Measurements from ENCODE around the gene CENPW.

CENPW gene

GRCh38 chr6:126337323-126337722 is 2.6 kb upstream of the CENPW start:
- in situ Hi-C loops (cut with HindIII; ENCODE audit: low sequenced_read_pairs), result no loop called here
- TF ChIP-seq CTCF (IDR thresholded peaks at IDR 0.05; ENCODE audit: low read depth, low read length), result no peak
- H3K4me3 ChIP-seq (ENCODE audit: low read depth, low read length), result no peak overlapping the region
- DNase-seq (ENCODE audit: low read depth, low spot score), result no peak

- in situ Hi-C loops (cut with HindIII; ENCODE audit: low sequenced_read_pairs), result no loop called here
- DNase-seq (ENCODE audit: low read depth, low spot score), result no peak
- TF ChIP-seq CTCF (IDR thresholded peaks at IDR 0.05; ENCODE audit: low read depth, low read length), result no peak
- H3K4me3 ChIP-seq (ENCODE audit: low read depth, low read length), result peak overlapping the region; percentile 73
Observed at GRCh38 chr6:126341126-126341525, 1.2 kb downstream of the CENPW start.

GRCh38 chr6:126344181-126344580 is 4.3 kb downstream of the CENPW start:
- H3K4me3 ChIP-seq (ENCODE audit: low read depth, low read length), result no peak overlapping the region
- in situ Hi-C loops (cut with HindIII; ENCODE audit: low sequenced_read_pairs), result no loop called here
- no peak for DNase-seq (ENCODE audit: low read depth, low spot score)
- no peak for TF ChIP-seq CTCF (IDR thresholded peaks at IDR 0.05; ENCODE audit: low read depth, low read length)

- no peak overlapping the region for H3K4me3 ChIP-seq (ENCODE audit: low read depth, low read length)
- no peak for TF ChIP-seq CTCF (IDR thresholded peaks at IDR 0.05; ENCODE audit: low read depth, low read length)
- DNase-seq (ENCODE audit: low read depth, low spot score), result no peak
- in situ Hi-C loops (cut with HindIII; ENCODE audit: low sequenced_read_pairs), result no loop called here
Observed at GRCh38 chr6:126351960-126352359, 12.0 kb downstream of the CENPW start.

GRCh38 chr6:126352514-126352913 is 12.6 kb downstream of the CENPW start:
- no peak overlapping the region for H3K4me3 ChIP-seq (ENCODE audit: low read depth, low read length)
- in situ Hi-C loops (cut with HindIII; ENCODE audit: low sequenced_read_pairs), result no loop called here
- no peak for TF ChIP-seq CTCF (IDR thresholded peaks at IDR 0.05; ENCODE audit: low read depth, low read length)
- DNase-seq (ENCODE audit: low read depth, low spot score), result no peak

- no peak for TF ChIP-seq CTCF (IDR thresholded peaks at IDR 0.05; ENCODE audit: low read depth, low read length)
- DNase-seq (ENCODE audit: low read depth, low spot score), result no peak
- H3K4me3 ChIP-seq (ENCODE audit: low read depth, low read length), result no peak overlapping the region
- in situ Hi-C loops (cut with HindIII; ENCODE audit: low sequenced_read_pairs), result no loop called here
Observed at GRCh38 chr6:126356526-126356925, 16.6 kb downstream of the CENPW start.

- no peak for TF ChIP-seq CTCF (IDR thresholded peaks at IDR 0.05; ENCODE audit: low read depth, low read length)
- DNase-seq (ENCODE audit: low read depth, low spot score), result no peak
- in situ Hi-C loops (cut with HindIII; ENCODE audit: low sequenced_read_pairs), result no loop called here
- H3K4me3 ChIP-seq (ENCODE audit: low read depth, low read length), result no peak overlapping the region
Observed at GRCh38 chr6:126359936-126360537, 20.1 kb downstream of the CENPW start.

All from astrocyte of the spinal cord (primary cell).